GM10248 (cell line): ENCODE data around the gene VPS35L.

Experiments
- CTCF ChIA-PET: fragments of 300-600 bp; sonication (Branson Sonifier 250); formaldehyde crosslinking; extraction: SDS; loops from one replicate; lab custom pipeline; 2021; ENCODE audit warnings: antibody characterized with exemption; lab: Yijun Ruan, JAX
- POLR2A ChIA-PET: fragments of 350-650 bp; sonication (Branson Sonifier 250); formaldehyde crosslinking; extraction: SDS; loops from one replicate; lab custom pipeline; 2020; ENCODE audit warnings: antibody characterized with exemption; lab: Yijun Ruan, JAX
- DNase-seq: peaks from one replicate; pipeline ENCODE4 v3.0.0; 2012; ENCODE audit errors: extremely low spot score
- TF ChIP-seq, protein P1 (sequence below): IDR thresholded peaks from 2 replicates; pipeline ENCODE4 v1.5.1; 2012; ENCODE audit warnings: mild to moderate bottlenecking, low read depth; ENCODE audit errors: extremely low read depth, missing control alignments, control extremely low read depth

Gene VPS35L

DNA sequence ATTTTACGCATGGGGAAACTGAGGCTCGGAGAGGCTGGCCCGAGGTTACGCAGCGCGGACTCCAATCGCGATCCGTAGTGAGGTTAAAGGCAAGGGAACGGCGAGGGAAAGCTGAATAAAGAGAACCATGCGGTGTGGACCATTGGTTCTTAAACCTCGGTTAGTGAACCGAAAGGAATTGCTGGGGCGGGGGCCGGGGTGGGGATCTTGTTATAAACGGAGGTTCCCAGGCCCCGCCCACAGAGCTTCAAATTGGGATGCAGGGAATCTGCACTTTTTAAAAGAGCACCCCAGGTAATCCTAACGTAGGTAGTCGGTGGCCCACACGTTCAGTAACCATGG, 163.1 kb downstream of the VPS35L start:
- no peak for DNase-seq
- TF ChIP-seq, protein P1, sequence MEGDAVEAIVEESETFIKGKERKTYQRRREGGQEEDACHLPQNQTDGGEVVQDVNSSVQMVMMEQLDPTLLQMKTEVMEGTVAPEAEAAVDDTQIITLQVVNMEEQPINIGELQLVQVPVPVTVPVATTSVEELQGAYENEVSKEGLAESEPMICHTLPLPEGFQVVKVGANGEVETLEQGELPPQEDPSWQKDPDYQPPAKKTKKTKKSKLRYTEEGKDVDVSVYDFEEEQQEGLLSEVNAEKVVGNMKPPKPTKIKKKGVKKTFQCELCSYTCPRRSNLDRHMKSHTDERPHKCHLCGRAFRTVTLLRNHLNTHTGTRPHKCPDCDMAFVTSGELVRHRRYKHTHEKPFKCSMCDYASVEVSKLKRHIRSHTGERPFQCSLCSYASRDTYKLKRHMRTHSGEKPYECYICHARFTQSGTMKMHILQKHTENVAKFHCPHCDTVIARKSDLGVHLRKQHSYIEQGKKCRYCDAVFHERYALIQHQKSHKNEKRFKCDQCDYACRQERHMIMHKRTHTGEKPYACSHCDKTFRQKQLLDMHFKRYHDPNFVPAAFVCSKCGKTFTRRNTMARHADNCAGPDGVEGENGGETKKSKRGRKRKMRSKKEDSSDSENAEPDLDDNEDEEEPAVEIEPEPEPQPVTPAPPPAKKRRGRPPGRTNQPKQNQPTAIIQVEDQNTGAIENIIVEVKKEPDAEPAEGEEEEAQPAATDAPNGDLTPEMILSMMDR, result no peak
- CTCF ChIA-PET, result interaction anchor here (0.9 to 2.1 kb wide), 3 partner anchors 20 to 164 kb away, joined by 3 to 7 read pairs (median 4); partner anchors contain the start of gene VPS35L
- POLR2A ChIA-PET, result no interaction called here

- POLR2A ChIA-PET, result no interaction called here
- no peak for DNase-seq
- CTCF ChIA-PET, result interaction anchor here (1.0 to 1.6 kb wide), 2 partner anchors 10 to 32 kb away, joined by 3 read pairs; no protein-coding TSS in a partner anchor
- TF ChIP-seq, protein P1, result no peak
Measured at GRCh38 chr16:19722269-19722952, 166.9 kb downstream of the VPS35L start.

GRCh38 chr16:19722981-19723380, 167.5 kb downstream of the VPS35L start:
- DNase-seq, result no peak
- ChIA-PET CTCF (interaction anchor here (1.0 kb wide), 1 partner anchor 31 kb away, joined by 3 read pairs; no protein-coding TSS in a partner anchor), POLR2A (no interaction called here)
- TF ChIP-seq, protein P1, result no peak

DNA sequence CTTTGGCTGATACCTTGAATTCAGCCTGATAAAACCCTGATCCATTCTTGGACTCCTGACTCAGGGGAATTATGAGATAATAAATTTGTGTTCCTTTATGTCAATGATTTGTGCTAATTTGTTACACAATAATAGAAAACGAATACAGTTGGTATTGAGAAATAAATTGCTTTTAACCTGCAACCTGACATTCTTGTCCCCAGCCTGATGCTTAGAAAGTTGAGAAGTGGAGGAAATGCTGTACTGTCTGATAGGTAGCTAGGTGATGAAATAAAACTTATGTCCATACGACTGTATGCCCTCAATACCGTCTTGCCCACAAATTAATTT, 173.1 kb downstream of the VPS35L start:
- POLR2A ChIA-PET, result no interaction called here
- DNase-seq, result no peak
- CTCF ChIA-PET, result no interaction called here
- TF ChIP-seq, protein P1, result no peak

DNA sequence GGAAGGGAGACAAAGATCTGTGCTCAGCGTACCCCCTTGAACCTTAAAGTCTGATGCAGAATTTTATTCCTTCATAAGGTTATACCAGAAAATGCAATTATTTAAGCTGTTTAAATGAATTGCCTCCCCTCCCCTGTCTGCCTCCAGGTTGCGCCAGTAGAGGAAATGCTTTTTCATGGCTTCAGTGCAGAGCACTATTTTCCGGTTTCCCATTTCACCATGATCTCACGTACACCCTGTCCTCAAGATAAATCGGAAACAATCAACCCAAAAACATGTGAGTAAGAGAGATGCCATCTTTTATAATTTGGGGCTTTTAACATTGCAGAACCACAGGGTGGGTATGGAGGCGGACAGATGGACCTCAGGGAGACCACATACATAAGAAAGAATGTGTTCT, 178.0 kb downstream of the VPS35L start:
- TF ChIP-seq, protein P1, result no peak
- ChIA-PET CTCF (interaction anchor here (1.6 kb wide), 1 partner anchor 20 kb away, joined by 3 read pairs; no protein-coding TSS in a partner anchor), POLR2A (no interaction called here)
- no peak for DNase-seq

- ChIA-PET CTCF (interaction anchor here (0.8 to 1.9 kb wide), 3 partner anchors 9 to 13 kb away, joined by 3 to 4 read pairs (median 4); no protein-coding TSS in a partner anchor), POLR2A (no interaction called here)
- no peak for DNase-seq
- TF ChIP-seq, protein P1, result no peak
Measured at GRCh38 chr16:19735074-19735867, 179.8 kb downstream of the VPS35L start.
